ENCODE data around the gene LRP1-AS.

Gene LRP1-AS

DNA sequence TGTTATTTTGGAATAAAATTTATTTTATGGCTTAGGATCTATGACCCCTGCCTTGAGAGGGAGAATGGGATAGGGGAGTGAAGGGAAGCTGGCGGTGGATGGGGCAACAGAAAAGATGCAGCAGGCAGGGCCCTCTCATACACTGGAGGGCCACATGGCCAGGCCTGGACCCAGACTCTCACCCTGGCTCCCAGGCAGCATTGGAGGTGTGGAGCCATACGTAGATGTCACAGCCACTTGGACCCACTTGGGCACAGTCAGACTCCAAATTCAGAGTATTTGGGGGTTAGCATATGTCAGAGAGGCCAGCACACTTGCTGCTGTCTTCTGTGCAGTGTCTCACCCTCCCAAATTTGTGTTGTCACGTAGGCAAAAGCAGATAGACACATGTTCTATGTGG lies 52.0 kb downstream of the LRP1-AS start:
- no peak for DNase-seq
